ENCODE data around the gene BLOC1S1. TPM values are rescaled to one million over a fixed set of nuclear protein-coding genes. Genes with fewer than 3 reads are reported as not detected.

BLOC1S1 gene
- total and polyA plus RNA-seq, 7 donors: 127 to 260 (median 185) TPM

- H3K27ac ChIP-seq: peak overlapping the region; percentile 92
- H3K9me3 ChIP-seq: no peaks in the 10 kb centered on the region
- peak overlapping the region; percentile 85 for H3K4me3 ChIP-seq
- H3K27me3 ChIP-seq (ENCODE audit: insufficient read depth in 3 of 3, low read length in 2 of 3): no peaks in the 10 kb centered on the region
- WGBS, 3 donors: 0 to 6% (median 2%) methylated on average over 3 of the region's 3 CpGs
- intact Hi-C loops (cut with DNase I): no loop called here
- peaks cover 50% of the 10 kb centered on the region for H3K4me1 ChIP-seq
- TF ChIP-seq CTCF (IDR thresholded peaks at IDR 0.05): no peak
- no peaks in the 10 kb centered on the region for H3K36me3 ChIP-seq (ENCODE audit: insufficient read depth in 1 of 2, low read depth in 1 of 2)
- ATAC-seq (peak in 2 of 4 donors; percentile 11 to 14), DNase-seq (peak; percentile 32 to 63)
These were observed 7.1 kb upstream of the BLOC1S1 start for GRCh38 chr12:55708695-55709233.

GRCh38 chr12:55711786-55712553, 3.9 kb upstream of the BLOC1S1 start:
- Histone ChIP-seq H3K27me3 (ENCODE audit: insufficient read depth in 3 of 3, low read length in 2 of 3) (no peaks in the 10 kb centered on the region), H3K36me3 (ENCODE audit: insufficient read depth in 1 of 2, low read depth in 1 of 2) (no peaks in the 10 kb centered on the region), H3K4me3 (peak overlapping the region; percentile 85), H3K9me3 (no peaks in the 10 kb centered on the region), H3K4me1 (peaks cover 58% of the 10 kb centered on the region), H3K27ac (peak overlapping the region; percentile 92)
- TF ChIP-seq CTCF (IDR thresholded peaks at IDR 0.05): no peak
- ATAC-seq: peak in 1 of 4 donors; percentile 14
- 19 to 36% (median 23%) methylated on average over 4 of the region's 4 CpGs for WGBS, 3 donors
- peak; percentile 24 to 61 for DNase-seq
- intact Hi-C loops (cut with DNase I): no loop called here

- peak overlapping the region; percentile 85 for H3K4me3 ChIP-seq
- peak in 3 of 4 donors; percentile 7 to 18 (median 10) for ATAC-seq
- intact Hi-C loops (cut with DNase I): no loop called here
- H3K9me3 ChIP-seq: no peaks in the 10 kb centered on the region
- TF ChIP-seq CTCF (IDR thresholded peaks at IDR 0.05): no peak
- peaks cover 67% of the 10 kb centered on the region for H3K4me1 ChIP-seq
- peak overlapping the region; percentile 92 for H3K27ac ChIP-seq
- H3K27me3 ChIP-seq (ENCODE audit: insufficient read depth in 3 of 3, low read length in 2 of 3): no peaks in the 10 kb centered on the region
- WGBS, 3 donors: 13 to 25% (median 15%) methylated on average over 1 of the region's 1 CpG
- H3K36me3 ChIP-seq (ENCODE audit: insufficient read depth in 1 of 2, low read depth in 1 of 2): no peaks in the 10 kb centered on the region
- DNase-seq: peak; percentile 13 to 43
These were observed 3.0 kb upstream of the BLOC1S1 start for GRCh38 chr12:55712700-55713415.

- TF ChIP-seq CTCF (IDR thresholded peaks at IDR 0.05): no peak
- WGBS, 3 donors: 35 to 61% (median 50%) methylated on average over 2 of the region's 2 CpGs
- Histone ChIP-seq H3K4me1 (peaks cover 72% of the 10 kb centered on the region), H3K27ac (peak overlapping the region; percentile 92), H3K36me3 (ENCODE audit: insufficient read depth in 1 of 2, low read depth in 1 of 2) (no peaks in the 10 kb centered on the region), H3K27me3 (ENCODE audit: insufficient read depth in 3 of 3, low read length in 2 of 3) (no peaks in the 10 kb centered on the region), H3K4me3 (no peak overlapping the region), H3K9me3 (no peaks in the 10 kb centered on the region)
- ATAC-seq (no peak), DNase-seq (peak in 1 of 2 donors; percentile 22)
- intact Hi-C loops (cut with DNase I): no loop called here
These were observed 2.1 kb upstream of the BLOC1S1 start for GRCh38 chr12:55713721-55714120.

All from psoas muscle (tissue), 8 donors.